ENCODE measurements around the gene PGM2L1.

PGM2L1 gene

GRCh38 chr11:74325649-74326645, 72.3 kb downstream of the PGM2L1 start:
- no peak for TF ChIP-seq CTCF (IDR thresholded peaks at IDR 0.05; ENCODE audit: insufficient read depth, missing control alignments)
- DNase-seq (ENCODE audit: insufficient read length, low spot score) (no peak), FAIRE-seq (no peak)

- FAIRE-seq (no peak), DNase-seq (ENCODE audit: insufficient read length, low spot score) (no peak)
- TF ChIP-seq CTCF (IDR thresholded peaks at IDR 0.05; ENCODE audit: insufficient read depth, missing control alignments): no peak
Measured at GRCh38 chr11:74322667-74323066, 75.6 kb downstream of the PGM2L1 start.

GRCh38 chr11:74321487-74322188, 76.6 kb downstream of the PGM2L1 start:
- FAIRE-seq (no peak), DNase-seq (ENCODE audit: insufficient read length, low spot score) (no peak)
- TF ChIP-seq CTCF (IDR thresholded peaks at IDR 0.05; ENCODE audit: insufficient read depth, missing control alignments): peak; percentile 41

GRCh38 chr11:74320538-74320937, 77.7 kb downstream of the PGM2L1 start:
- no peak for DNase-seq (ENCODE audit: insufficient read length, low spot score)
- FAIRE-seq: no peak
- TF ChIP-seq CTCF (IDR thresholded peaks at IDR 0.05; ENCODE audit: insufficient read depth, missing control alignments): no peak

GRCh38 chr11:74319139-74319816, 79.0 kb downstream of the PGM2L1 start:
- TF ChIP-seq CTCF (IDR thresholded peaks at IDR 0.05; ENCODE audit: insufficient read depth, missing control alignments): no peak
- FAIRE-seq (no peak), DNase-seq (ENCODE audit: insufficient read length, low spot score) (no peak)

GRCh38 chr11:74318241-74318932, 79.8 kb downstream of the PGM2L1 start:
- DNase-seq (ENCODE audit: insufficient read length, low spot score) (no peak), FAIRE-seq (no peak)
- TF ChIP-seq CTCF (IDR thresholded peaks at IDR 0.05; ENCODE audit: insufficient read depth, missing control alignments): no peak

Data from D721Med (cell line).